ENCODE results near the gene C2orf49. TPM values are rescaled to one million over a fixed set of nuclear protein-coding genes. Genes with fewer than 3 reads are reported as not detected.

C2orf49 gene
- total and polyA plus RNA-seq, 2 donors (not counting 3 experiments of a cell fraction or from before 2014, with no cell fraction given): 4.6 to 15.0 TPM

DNA sequence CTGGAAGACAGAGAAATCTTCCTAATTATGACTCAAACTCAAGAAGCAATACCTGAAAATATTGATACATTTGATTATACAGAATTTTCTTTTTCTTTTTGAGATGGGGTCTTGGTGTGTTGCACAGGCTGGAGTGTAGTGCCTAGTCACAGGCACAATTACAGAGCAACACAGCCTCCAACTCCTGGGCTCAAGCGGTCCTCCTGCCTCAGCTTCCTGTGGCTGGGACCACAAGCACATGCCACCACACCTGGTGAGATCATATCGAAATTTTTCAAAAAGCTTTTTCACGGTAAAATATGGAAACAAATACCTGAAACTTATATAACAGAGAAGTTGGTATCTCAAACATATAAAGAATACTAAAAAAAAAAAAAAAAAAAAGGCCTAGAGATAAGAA, 35.7 kb upstream of the C2orf49 start:
- no peak overlapping the region for H3K9ac ChIP-seq (replicated peaks; ENCODE audit: extremely low read depth, insufficient read depth, low read length)
- peaks cover 8% of the 10 kb centered on the region for H4K20me1 ChIP-seq (replicated peaks; ENCODE audit: control insufficient read depth, extremely low read depth, insufficient read depth, low read length)
- CTCF ChIA-PET: interaction anchor here (1.3 to 1.4 kb wide), 3 partner anchors 9 to 28 kb away, joined by 3 to 6 read pairs (median 4); no protein-coding TSS in a partner anchor
- H3K79me2 ChIP-seq (ENCODE audit: control insufficient read depth, insufficient read depth, low read length): peaks cover 51% of the 10 kb centered on the region
- H3K9me3 ChIP-seq (replicated peaks; ENCODE audit: control insufficient read depth, insufficient read depth, low read length): no peaks in the 10 kb centered on the region
- no TSS peak for BruUV-seq (replicated peaks)
- H3K36me3 ChIP-seq (ENCODE audit: control insufficient read depth in 2 of 2, extremely low read depth in 1 of 2, insufficient read depth in 2 of 2, low read length in 2 of 2): peaks cover 2 to 17% of the 10 kb centered on the region in 2 experiments
- no peaks in the 10 kb centered on the region for H3K9me1 ChIP-seq (replicated peaks; ENCODE audit: control insufficient read depth, extremely low read depth, insufficient read depth, low read length)
- H3K4me1 ChIP-seq (ENCODE audit: control insufficient read depth, extremely low read depth, insufficient read depth, low read length): no peaks in the 10 kb centered on the region
- no peaks in the 10 kb centered on the region for H3K27me3 ChIP-seq (ENCODE audit: control insufficient read depth in 2 of 2, insufficient read depth in 2 of 2, low read length in 2 of 2)
- dilution Hi-C loops (cut with MboI; ENCODE audit: extremely low pct_ligation_motif_present, low sequenced_read_pairs) (no loop called here), intact Hi-C loops (cut with micrococcal nuclease) (no loop called here)
- FAIRE-seq (no peak), DNase-seq (ENCODE audit: low read depth, low spot score) (no peak)
- no peak overlapping the region for H3K27ac ChIP-seq (ENCODE audit: insufficient read depth, low read depth, low read length)
- no peak overlapping the region for H2AFZ ChIP-seq (ENCODE audit: low read depth, low read length)
- TF ChIP-seq POLR2A (IDR thresholded peaks at IDR 0.05; ENCODE audit: low read depth, low read length): no peak
- TF ChIP-seq, protein P1, sequence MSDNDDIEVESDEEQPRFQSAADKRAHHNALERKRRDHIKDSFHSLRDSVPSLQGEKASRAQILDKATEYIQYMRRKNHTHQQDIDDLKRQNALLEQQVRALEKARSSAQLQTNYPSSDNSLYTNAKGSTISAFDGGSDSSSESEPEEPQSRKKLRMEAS (IDR thresholded peaks at IDR 0.05; ENCODE audit: insufficient read depth, insufficient read length): no peak
- TF ChIP-seq JUN (IDR thresholded peaks at IDR 0.05; ENCODE audit: borderline replicate concordance, insufficient read depth, insufficient read length, low read depth): no peak
- TF ChIP-seq, protein P2, sequence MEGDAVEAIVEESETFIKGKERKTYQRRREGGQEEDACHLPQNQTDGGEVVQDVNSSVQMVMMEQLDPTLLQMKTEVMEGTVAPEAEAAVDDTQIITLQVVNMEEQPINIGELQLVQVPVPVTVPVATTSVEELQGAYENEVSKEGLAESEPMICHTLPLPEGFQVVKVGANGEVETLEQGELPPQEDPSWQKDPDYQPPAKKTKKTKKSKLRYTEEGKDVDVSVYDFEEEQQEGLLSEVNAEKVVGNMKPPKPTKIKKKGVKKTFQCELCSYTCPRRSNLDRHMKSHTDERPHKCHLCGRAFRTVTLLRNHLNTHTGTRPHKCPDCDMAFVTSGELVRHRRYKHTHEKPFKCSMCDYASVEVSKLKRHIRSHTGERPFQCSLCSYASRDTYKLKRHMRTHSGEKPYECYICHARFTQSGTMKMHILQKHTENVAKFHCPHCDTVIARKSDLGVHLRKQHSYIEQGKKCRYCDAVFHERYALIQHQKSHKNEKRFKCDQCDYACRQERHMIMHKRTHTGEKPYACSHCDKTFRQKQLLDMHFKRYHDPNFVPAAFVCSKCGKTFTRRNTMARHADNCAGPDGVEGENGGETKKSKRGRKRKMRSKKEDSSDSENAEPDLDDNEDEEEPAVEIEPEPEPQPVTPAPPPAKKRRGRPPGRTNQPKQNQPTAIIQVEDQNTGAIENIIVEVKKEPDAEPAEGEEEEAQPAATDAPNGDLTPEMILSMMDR (IDR thresholded peaks at IDR 0.05; ENCODE audit: extremely low read depth in 1 of 2, insufficient read depth in 1 of 2, low read depth in 1 of 2, low read length in 2 of 2): no peak
- TF ChIP-seq EZH2 (IDR thresholded peaks at IDR 0.05; ENCODE audit: borderline replicate concordance, low read depth, low read length, severe bottlenecking): no peak
- TF ChIP-seq FOS (IDR thresholded peaks at IDR 0.05; ENCODE audit: borderline replicate concordance, insufficient read depth, low read length): no peak
- TF ChIP-seq MYC (IDR thresholded peaks at IDR 0.05; ENCODE audit: low read depth, low read length): no peak
- no peak for TF ChIP-seq POLR2AphosphoS5 (IDR thresholded peaks at IDR 0.05; ENCODE audit: insufficient read depth, low read depth, low read length)
- no peak for TF ChIP-seq GATA2 (IDR thresholded peaks at IDR 0.05; ENCODE audit: insufficient read depth, insufficient read length, low read depth, low read length)
- POLR2A ChIA-PET: no interaction called here
- no peak overlapping the region for H3K4me2 ChIP-seq (ENCODE audit: insufficient read depth, low read length)
- no peak overlapping the region for H3K4me3 ChIP-seq (replicated peaks in 1 of 3; ENCODE audit: insufficient read depth in 1 of 3, low read depth in 1 of 3, low read length in 3 of 3)

Measured in endothelial cell of umbilical vein (primary cell).